Activated naive CD4-positive, alpha-beta T cell treated with anti-CD3 and anti-CD28 coated beads for 36 hours (primary cell): Measurements from ENCODE around the gene UNCX. TPM values are rescaled to one million over a fixed set of nuclear protein-coding genes. Genes with fewer than 3 reads are reported as not detected.
A peak's percentile ranks its signal among the peaks of the same experiment; 100 is the strongest.

ENCODE experiments used
- CTCF ChIA-PET: fragments of 350-600 bp; sonication (Branson Sonifier 250); formaldehyde crosslinking; loops from one replicate; lab custom pipeline; 2021; ENCODE audit warnings: antibody characterized with exemption; lab: Charles Lee
- DNase-seq: peaks from one replicate; pipeline ENCODE4 v3.0.0-alpha.2; 2020
- H3K27ac Mint-ChIP-seq: one replicate; pipeline ENCODE4 v1.8.0; 2021; ENCODE audit warnings: mild to moderate bottlenecking, mixed read lengths
- H3K27me3 Mint-ChIP-seq: one replicate; pipeline ENCODE4 v1.8.0; 2021; ENCODE audit warnings: low read depth, mixed read lengths
- H3K36me3 Mint-ChIP-seq: one replicate; pipeline ENCODE4 v1.8.0; 2021; ENCODE audit warnings: low read depth, mixed read lengths
- H3K4me1 Mint-ChIP-seq: one replicate; pipeline ENCODE4 v1.8.0; 2021; ENCODE audit warnings: low read depth, mixed read lengths
- H3K4me3 Mint-ChIP-seq: one replicate; pipeline ENCODE4 v1.8.0; 2021; ENCODE audit warnings: mild to moderate bottlenecking, moderate library complexity, mixed read lengths
- H3K9me3 Mint-ChIP-seq: one replicate; pipeline ENCODE4 v1.8.0; 2021; ENCODE audit warnings: mixed read lengths
- intact Hi-C: fragments of 100-400 bp; cut with micrococcal nuclease; formaldehyde crosslinking; loops from one replicate; pipeline ENCODE4 v1.15.1; 2023
- total RNA-seq, 2 experiments: library from RNA; stranded (reverse); gene quantifications; one replicate each; pipeline ENCODE4 v1.2.3, GENCODE V29; 2021

The UNCX gene
- total RNA-seq, 2 experiments from 2014 or later, result not detected

DNA sequence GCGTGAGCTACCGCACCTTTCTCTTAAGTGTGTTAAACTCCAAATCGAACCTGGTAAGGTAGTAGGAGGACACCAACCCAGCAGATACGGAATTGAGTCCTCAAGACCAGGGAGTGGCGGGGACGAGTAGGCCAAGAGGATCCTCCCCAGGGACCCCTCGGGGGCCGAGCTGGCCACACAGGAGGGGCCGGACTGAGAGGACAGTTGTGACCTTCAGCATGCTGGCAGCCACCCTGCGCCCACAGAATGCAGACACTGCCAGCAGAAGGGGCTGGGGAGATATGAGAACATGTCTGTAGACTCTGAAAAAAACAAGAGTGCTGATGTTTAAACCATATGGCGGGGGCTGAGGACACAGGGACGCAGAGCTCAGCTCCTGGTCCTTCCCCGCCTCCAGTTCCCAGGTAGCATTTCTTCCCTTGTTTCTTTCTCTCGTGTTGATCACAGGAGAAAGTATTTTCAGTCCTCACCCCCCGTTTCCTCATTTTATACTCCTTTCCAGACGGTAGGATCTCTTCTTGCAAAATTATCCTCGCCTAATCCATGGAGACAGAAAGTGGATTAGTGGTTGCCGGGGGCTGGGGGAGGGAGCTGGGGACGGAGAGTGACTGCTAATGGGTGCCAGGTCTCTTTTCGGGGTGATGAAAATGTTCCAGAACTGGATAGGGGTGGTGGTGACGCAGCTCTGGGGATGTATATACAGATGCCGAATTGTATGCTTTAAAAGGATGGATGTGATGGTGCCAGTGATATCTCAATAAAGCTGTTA lies 11.5 kb upstream of the UNCX start:
- DNase-seq, result no peak
- H3K27ac Mint-ChIP-seq, result no peak overlapping the region
- CTCF ChIA-PET, result interaction anchor here (1.0 kb wide), 1 partner anchor 27 kb away, joined by 3 read pairs; no protein-coding TSS in a partner anchor
- H3K9me3 Mint-ChIP-seq, result no peaks in the 10 kb centered on the region
- H3K4me1 Mint-ChIP-seq, result peaks cover 2% of the 10 kb centered on the region
- H3K27me3 Mint-ChIP-seq, result peaks cover 47% of the 10 kb centered on the region
- H3K4me3 Mint-ChIP-seq, result no peak overlapping the region
- H3K36me3 Mint-ChIP-seq, result no peaks in the 10 kb centered on the region
- intact Hi-C loops, result no loop called here

DNA sequence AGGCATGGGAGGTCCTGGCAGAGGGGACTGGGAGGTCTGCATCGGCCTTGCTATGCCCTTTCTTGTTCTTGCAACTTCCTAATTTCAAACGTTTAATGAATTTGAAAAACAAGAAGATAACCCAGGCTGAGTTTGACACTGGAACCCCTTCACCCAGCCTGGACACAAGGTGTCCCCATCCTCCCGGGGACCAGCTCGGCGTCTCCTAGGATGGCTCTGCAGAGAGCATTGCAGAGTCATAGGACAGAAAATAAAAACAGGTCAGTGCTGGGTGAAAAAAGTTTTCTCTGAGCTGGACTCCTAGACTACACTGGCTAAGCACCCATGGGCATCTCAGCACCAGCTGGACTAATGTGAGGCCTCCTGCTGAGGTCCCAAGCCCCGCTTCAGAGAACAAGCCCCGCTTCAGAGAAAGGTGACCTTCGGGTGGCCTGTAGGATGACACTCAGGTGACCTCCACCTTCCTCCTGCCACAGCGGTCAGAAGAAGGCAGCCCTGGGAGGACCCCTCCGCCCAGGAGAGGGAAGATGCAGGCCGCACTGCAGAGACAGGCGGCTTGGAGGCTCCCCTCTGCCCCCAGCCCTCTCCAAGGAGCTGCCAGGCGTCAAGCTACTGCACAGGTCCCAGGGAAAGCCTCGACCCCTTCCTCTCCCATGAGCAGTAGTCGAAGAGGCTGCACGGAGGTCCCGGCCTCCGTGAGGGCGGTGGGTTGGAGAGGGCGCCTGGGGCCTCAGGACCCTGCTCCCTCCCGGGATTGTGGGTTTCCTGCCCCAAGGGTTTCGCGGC lies 9.3 kb upstream of the UNCX start:
- no peak overlapping the region for H3K27ac Mint-ChIP-seq
- H3K4me1 Mint-ChIP-seq, result peaks cover 2% of the 10 kb centered on the region
- no peaks in the 10 kb centered on the region for H3K9me3 Mint-ChIP-seq
- intact Hi-C loops, result no loop called here
- CTCF ChIA-PET, result interaction anchor here (0.8 to 1.1 kb wide), 3 partner anchors 11 to 209 kb away, joined by 3 read pairs; no protein-coding TSS in a partner anchor
- H3K4me3 Mint-ChIP-seq, result no peak overlapping the region
- peak; percentile 28 for DNase-seq
- H3K36me3 Mint-ChIP-seq, result no peaks in the 10 kb centered on the region
- peaks cover 57% of the 10 kb centered on the region for H3K27me3 Mint-ChIP-seq

DNA sequence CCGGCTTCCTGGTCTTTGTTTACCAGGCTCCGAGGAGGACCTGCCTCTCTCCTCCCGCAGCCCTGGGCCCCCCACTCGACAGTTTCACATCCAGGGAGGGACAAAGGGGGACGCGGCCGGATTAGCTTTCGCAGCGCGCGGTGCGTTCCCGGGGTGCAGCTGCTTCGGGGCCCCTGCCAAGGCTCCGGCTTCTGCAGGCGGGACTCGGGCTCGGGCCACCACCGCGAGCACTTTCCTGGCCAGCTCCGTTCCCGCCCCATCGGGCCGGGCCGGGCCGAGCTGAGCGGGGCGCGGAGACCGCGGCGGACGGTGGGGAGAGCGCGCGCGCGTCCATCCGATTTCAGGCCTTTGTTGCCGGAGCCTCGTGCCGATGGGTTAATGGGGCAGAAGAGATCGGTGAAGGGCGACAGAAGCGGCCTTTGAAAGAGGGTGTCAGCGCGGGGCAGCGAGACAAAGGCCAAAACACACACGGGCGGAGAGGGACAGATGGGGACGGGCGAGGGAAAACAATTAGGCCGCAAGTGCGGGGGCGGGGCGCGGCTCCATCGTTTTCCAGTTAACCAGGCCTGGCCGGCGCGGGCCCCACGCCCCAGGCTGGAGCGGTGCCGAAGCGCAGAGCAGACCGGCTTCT lies 8.5 kb upstream of the UNCX start:
- CTCF ChIA-PET, result interaction anchor here (1.0 kb wide), 1 partner anchor 208 kb away, joined by 3 read pairs; no protein-coding TSS in a partner anchor
- Mint-ChIP-seq H3K4me3 (no peak overlapping the region), H3K9me3 (no peaks in the 10 kb centered on the region), H3K27me3 (peaks cover 60% of the 10 kb centered on the region), H3K4me1 (peaks cover 2% of the 10 kb centered on the region), H3K27ac (no peak overlapping the region), H3K36me3 (no peaks in the 10 kb centered on the region)
- intact Hi-C loops, result loop anchor here (2.0 kb wide), 2 partner anchors 17 to 209 kb away; no protein-coding TSS in a partner anchor
- DNase-seq, result no peak

DNA sequence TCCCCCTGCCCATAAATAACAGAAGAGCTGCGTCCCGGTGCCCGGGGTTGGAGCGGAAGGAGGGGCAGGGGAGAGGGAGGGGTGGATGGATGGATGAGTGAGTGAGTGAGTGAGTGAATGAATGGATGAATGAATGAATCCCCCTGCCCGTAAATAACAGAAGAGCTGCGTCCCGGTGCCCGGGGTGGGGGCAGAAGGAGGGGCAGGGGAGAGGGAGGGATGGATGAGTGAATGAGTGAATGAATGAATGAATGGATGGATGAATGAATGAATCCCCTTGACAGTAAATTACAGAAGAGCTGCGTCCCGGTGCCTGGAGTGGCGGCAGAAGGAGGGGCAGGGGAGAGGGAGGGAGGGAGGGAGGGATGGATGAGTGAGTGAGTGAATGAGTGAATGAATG lies 7.6 kb upstream of the UNCX start:
- peaks cover 2% of the 10 kb centered on the region for H3K4me1 Mint-ChIP-seq
- no peaks in the 10 kb centered on the region for H3K36me3 Mint-ChIP-seq
- DNase-seq, result no peak
- peaks cover 57% of the 10 kb centered on the region for H3K27me3 Mint-ChIP-seq
- no peaks in the 10 kb centered on the region for H3K9me3 Mint-ChIP-seq
- no peak overlapping the region for H3K27ac Mint-ChIP-seq
- H3K4me3 Mint-ChIP-seq, result no peak overlapping the region
- intact Hi-C loops, result loop anchor here (1.0 to 2.0 kb wide), 4 partner anchors 16 to 249 kb away; no protein-coding TSS in a partner anchor
- CTCF ChIA-PET, result interaction anchor here (0.6 to 1.2 kb wide), 3 partner anchors 14 to 126 kb away, joined by 3 read pairs; no protein-coding TSS in a partner anchor

DNA sequence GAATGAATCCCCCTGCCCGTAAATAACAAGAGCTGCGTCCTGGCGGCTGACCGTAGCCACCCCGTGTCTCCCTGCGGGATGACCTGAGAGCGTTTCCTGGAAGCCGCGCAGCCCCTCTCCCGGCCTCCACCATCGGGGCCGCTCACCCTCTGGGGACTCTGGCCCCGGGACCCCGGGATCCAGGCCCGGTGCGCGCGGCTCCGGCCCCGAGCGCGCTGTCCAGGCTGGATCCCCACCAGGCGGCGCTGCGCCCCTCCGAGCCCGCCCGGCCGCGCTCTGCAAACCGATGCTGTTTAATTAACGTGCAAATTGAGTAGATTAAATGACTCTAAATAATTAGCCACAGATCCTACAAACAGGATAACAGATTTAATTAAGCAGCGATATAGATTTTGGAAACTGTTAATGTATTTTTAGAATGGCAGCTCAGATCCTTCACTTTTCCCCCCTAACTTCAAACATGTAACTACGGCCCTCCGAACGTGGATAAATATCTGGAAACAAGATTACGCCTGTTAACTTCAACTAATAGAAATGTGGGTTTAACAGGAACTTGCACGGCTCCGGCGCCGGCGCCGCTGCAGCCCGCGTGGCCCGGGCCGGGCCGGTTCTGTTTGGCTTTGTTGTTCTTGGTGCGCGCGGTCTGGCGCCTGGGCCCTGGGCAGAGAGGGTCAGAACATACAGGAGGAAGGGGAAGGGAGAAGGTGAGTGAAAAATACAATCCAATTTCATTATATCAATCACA lies 7.1 kb upstream of the UNCX start:
- peaks cover 56% of the 10 kb centered on the region for H3K27me3 Mint-ChIP-seq

DNA sequence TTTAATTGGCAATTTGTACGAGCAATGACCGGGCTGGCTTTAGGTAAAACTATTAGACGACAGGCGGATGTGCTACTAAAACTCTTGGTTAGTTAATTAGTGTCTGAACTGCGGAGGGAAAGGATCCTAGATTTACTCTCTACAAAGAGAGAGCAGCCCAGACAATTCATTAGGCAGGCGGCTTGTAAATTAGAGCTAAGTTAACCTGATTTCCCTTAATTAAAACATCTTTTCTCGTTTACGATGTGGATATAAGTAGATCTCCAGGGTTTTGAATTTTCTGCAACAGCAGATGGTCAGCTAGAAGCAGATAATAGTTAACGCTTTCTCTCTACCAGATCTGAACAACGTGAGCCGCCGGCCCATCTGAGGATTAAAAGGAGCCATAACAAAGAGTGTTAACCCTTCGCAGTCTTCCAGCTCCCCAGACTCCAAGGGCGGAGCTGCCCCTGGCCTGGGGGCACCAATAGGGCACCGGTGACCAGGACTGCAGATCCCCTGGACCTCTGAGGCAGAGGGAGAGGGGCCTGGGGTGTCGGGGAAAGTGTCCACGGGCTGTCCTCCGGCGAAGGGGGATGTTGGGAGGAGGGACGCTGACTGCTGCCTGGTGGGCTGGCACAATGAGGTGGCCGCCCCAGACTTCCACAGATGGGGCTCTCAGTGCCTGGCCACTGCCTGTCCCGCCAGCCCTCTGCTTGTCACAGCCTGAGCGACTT lies 6.3 kb upstream of the UNCX start:
- H3K9me3 Mint-ChIP-seq, result no peaks in the 10 kb centered on the region
- DNase-seq, result no peak
- no peak overlapping the region for H3K4me3 Mint-ChIP-seq
- H3K36me3 Mint-ChIP-seq, result no peaks in the 10 kb centered on the region
- H3K27me3 Mint-ChIP-seq, result peaks cover 58% of the 10 kb centered on the region
- peaks cover 6% of the 10 kb centered on the region for H3K4me1 Mint-ChIP-seq
- CTCF ChIA-PET, result interaction anchor here (0.6 to 1.8 kb wide), 4 partner anchors 192 to 288 kb away, joined by 3 to 10 read pairs (median 4); no protein-coding TSS in a partner anchor
- intact Hi-C loops, result no loop called here
- no peak overlapping the region for H3K27ac Mint-ChIP-seq

More for the DNA sequence above, 7.1 kb upstream of the UNCX start:
- Mint-ChIP-seq H3K36me3 (no peaks in the 10 kb centered on the region), H3K9me3 (no peaks in the 10 kb centered on the region), H3K4me3 (no peak overlapping the region), H3K27ac (no peak overlapping the region), H3K4me1 (peaks cover 2% of the 10 kb centered on the region)
- intact Hi-C loops, result loop anchor here (1.0 to 2.0 kb wide), 4 partner anchors 15 to 249 kb away; no protein-coding TSS in a partner anchor
- CTCF ChIA-PET, result interaction anchor here (0.6 to 1.8 kb wide), 5 partner anchors 13 to 249 kb away, joined by 3 to 10 read pairs (median 3); no protein-coding TSS in a partner anchor
- DNase-seq, result peak; percentile 49

DNA sequence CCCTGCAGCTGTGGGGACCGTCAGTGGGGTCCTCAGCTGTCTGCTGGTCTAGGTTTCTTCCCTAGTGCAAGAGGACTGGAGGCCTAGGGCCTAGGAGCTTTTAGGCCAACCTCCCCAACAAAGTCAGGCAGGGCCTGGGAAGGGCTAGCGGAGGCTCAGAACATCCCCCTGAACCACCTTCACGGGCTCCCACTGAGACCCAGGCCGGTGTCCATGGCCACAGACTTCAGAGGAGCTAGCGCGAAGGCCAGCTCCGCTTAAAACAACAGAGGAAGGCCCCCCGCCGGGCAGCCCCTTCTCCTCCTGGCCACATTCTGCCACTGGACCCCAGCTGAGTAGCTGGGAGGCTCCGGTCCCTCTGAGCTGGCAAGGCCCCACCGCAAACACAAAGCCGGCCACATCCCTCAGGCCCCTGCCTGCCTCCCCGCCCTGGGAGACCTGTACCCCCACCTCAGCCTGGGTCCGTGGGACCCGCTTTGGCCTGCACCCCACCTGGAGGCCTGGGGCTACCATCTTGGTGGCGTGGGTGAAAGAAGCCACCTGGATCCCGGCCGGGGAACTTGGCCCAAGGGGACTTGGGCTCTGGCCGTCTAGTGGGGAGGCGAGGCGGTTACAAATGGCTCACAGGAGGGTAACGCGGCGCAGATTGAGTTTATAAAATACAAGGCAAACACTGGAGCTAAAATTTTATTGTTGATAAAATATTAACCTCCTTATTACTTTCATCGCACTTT lies 5.4 kb upstream of the UNCX start:
- Mint-ChIP-seq H3K4me3 (no peak overlapping the region), H3K27ac (no peak overlapping the region), H3K4me1 (peaks cover 14% of the 10 kb centered on the region), H3K36me3 (no peaks in the 10 kb centered on the region), H3K27me3 (peaks cover 62% of the 10 kb centered on the region), H3K9me3 (no peaks in the 10 kb centered on the region)
- CTCF ChIA-PET, result interaction anchor here (0.6 to 1.8 kb wide), 3 partner anchors 235 to 287 kb away, joined by 3 to 10 read pairs (median 5); no protein-coding TSS in a partner anchor
- intact Hi-C loops, result no loop called here
- DNase-seq, result no peak

DNA sequence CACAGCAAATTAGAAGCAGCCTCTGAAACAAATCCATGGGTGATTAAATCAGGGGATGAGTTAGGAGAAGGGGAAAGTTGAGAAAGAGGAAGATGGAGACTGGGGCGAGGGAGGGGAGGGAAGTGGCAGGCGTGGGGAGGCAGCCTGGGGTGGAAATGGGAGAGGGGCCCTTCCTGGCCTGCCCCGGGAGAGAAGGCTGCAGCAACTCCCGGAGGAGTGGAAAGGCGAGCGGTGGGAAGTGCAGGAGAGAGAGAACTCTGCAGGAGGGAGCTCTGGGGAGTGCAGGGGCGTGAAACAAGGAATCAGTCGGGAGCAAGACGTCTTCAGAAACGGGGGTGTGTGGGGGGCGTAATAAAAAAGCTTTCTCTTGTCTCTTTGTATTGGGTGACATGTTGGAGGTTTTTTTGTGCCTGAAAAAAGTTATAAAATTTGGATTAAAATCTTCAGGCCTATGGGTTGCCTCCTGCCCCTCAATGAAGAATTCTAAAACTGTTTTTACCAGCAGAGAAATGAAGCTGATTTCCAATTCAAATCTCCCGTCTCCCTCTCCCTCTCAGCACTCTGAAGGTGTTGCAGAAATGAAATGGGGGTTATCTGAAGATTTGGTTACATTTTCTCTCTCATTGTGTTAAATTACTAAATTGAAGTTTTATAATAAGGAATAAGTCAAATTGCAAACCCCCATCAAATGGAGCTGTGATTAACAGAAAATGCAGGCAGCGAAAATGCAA lies 4.7 kb upstream of the UNCX start:
- CTCF ChIA-PET, result interaction anchor here (1.8 kb wide), 1 partner anchor 247 kb away, joined by 10 read pairs; no protein-coding TSS in a partner anchor
- Mint-ChIP-seq H3K27me3 (peaks cover 63% of the 10 kb centered on the region), H3K4me3 (no peak overlapping the region), H3K4me1 (peaks cover 14% of the 10 kb centered on the region), H3K27ac (no peak overlapping the region), H3K36me3 (no peaks in the 10 kb centered on the region), H3K9me3 (no peaks in the 10 kb centered on the region)
- intact Hi-C loops, result no loop called here
- no peak for DNase-seq

DNA sequence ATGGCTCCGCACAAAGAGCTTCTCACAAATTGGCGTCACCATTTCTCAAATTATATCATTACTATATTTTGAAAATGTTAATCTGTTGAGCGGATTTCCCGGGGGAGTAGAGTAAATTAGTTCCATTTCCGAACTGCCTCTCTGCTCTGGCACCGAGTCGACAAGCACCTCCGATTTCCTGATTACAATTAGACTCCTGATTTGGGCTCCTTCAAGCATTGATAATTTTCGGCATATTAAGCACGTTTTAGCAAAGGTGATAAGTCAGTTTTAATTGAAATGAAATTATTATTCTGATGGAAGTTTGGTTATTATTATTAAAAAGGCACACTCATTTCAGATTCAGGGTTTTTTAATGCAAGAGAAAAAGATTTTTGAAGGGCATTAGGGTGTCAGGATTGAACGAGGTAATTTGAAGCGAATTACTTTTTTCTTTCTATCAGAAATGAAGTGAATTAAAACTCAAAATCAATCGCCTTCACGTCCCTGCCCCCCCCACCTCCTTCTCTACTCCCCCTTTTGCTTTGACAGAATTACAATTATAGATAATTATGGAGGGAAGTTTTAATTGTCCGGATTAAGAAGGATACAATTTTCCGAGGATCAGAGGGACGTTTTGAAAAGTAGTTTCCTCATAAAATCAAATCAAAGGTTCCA lies 4.0 kb upstream of the UNCX start:
- H3K36me3 Mint-ChIP-seq, result no peaks in the 10 kb centered on the region
- H3K9me3 Mint-ChIP-seq, result no peaks in the 10 kb centered on the region
- no peak overlapping the region for H3K4me3 Mint-ChIP-seq
- DNase-seq, result no peak
- CTCF ChIA-PET, result no interaction called here
- H3K27ac Mint-ChIP-seq, result no peak overlapping the region
- peaks cover 57% of the 10 kb centered on the region for H3K27me3 Mint-ChIP-seq
- intact Hi-C loops, result no loop called here
- peaks cover 13% of the 10 kb centered on the region for H3K4me1 Mint-ChIP-seq
